HG03135 (cell line): Measurements from ENCODE around the gene PTPA.
"Not testable (repeated sequence)": the region's sequence is repeated elsewhere in the genome, so short reads cannot be mapped to it uniquely, and the experiment has no call there.

Experiments used
- ATAC-seq: cut with Tn5 transposase; IDR thresholded peaks from one replicate; pipeline ENCODE4 v1.9.1; 2021; ENCODE audit warnings: mild to moderate bottlenecking, moderate library complexity; ENCODE audit not compliant: unreplicated experiment

Gene PTPA

DNA sequence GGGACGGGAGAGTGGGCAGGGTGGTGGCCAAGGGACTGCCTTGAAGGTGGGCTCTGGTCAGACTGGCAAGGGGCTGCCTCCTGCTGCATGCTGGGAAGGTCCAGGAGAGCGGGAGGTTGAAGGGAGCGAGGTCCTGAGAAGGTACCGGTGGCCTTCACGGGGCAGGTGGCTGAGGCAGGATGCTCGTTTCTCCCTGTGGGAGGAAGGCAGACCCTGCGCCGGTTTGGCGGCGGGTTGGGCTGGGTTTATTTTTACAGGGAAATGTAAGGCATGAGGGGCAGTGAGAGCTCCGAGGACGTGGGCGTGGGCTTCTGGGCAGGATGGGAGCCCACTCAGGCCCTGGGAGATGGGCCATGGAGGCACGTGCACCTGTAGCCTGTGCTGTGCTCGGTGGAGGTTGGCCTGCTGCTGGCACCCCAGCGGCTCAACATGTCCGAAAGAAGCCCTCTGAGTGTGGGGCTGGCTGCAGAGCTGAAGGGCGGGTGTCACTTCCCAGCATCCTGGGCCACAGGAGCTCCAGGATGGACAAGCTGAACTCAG is 39.5 kb downstream of the PTPA start:
- ATAC-seq = no peak

DNA sequence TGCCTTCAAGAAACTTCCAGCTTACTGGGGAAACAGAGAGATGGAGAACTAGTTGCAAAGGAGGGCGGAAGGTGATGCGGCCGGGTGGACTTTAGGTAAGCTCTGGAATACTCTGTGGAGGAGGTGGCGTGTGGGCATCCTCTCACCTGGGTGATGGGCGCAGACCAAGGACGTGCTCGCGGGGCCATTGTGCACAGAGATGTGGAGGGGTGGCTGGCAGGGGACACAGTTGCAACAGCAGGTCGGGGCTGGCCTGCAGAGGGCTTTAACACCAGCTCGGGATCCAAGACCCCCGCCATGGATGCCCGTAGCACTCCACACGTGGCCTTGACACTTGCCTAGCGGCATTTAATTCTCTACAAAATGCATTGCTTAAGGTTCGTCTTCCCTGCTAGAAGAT is 40.3 kb downstream of the PTPA start:
- no peak for ATAC-seq

DNA sequence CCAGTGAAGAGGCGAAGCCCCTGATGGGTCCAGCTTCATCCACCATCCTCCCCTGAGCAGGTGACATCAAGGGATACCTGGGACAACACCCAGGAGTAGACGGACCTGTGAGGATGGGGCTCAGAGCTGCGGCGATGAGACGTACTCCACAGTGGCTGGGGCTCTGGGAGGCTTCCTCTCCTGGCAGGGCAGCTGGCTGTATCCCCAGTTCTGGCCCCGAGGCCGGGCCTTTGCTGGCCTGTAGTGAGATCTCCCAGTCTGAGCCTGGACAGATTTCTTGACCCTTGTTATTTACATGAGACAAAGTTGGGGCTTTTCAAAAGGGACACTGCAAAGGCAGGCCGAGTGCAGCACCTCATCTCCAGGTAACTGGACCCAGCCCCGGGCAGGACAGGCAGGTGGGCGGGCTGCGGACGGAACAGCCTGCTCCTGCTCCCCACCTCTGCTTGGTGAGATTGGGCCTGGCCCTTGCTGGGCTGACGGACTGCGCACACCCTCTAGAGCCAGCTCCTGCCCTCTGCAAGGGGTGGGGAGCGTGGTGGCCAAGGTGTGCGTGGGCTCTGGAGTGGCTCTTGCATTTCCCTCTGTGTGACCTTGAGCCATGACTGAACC is 43.8 kb downstream of the PTPA start:
- no peak for ATAC-seq

DNA sequence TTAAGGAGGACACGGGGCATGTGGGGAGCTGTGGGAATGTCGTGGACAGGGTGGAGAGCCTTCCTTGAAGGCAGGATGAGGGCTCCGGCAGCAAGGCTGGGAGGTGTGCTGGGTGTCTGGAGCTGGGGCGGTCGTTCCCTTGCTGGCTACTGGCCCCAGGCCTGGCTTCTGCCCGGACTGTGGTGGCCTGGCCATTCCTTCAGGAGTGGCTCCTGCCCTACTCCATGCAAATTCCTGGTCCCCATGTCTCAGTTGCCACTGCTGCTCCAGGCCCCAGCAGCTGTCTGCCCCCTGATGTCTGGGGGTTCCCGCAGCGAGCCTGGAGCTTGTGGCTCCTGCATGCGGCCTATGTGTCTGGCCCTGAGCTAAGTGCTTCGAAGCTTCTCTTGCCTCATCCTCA is 44.9 kb downstream of the PTPA start:
- ATAC-seq = no peak

DNA sequence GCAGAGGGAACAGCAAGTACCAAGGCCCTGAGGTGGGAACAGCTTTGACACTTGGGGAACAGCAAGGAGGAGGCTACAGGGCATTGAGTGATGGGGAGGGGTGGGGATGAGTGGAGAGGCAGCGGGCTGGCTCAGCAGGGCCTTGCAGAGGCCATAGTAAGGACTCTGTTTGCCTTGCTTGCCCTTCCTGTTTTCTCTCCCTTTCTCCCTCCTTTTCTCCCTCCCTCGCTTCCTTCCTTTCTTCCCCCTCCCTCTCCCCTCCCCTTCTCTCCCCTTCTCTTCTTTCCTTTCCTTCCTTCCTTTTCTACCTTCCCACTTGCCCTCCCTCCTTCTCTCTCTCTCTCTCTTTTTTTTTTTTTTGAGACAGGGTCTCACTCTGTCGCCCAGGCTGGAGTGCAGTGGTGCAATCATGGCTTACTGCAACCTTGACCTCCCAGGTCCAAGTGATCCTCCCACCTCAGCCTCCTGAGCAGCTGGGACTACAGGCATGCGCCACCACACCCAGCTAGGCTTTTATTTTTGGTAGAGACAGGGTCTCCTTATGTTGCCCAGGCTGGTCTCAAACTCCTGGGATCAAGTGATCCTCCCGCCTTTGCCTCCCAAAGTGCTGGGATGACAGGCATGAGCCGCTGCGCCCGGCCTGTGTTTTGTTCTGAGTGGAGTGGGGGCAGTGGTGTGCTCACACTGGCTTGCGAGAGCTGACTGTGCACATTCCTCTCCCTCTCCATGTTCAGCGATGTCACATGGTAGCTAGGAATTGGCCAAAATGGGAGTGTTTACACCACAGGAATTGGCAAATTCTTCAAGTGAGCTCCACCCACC is 49.7 kb downstream of the PTPA start:
- ATAC-seq = no peak

DNA sequence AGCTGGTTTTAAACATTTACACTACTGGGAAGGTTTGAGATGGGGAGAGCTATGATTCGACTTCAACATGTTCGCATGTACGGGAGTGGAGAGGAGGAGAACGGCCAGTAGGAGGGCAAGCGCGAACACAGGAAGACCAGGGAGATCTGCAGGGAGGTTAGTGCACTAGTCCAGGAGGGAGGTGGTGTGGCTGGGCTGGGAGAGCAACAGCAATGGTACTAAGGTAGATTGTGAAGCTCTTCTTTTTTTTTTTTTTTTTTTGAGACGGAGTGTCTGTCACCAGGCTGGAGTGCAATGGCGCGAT is 50.3 kb downstream of the PTPA start:
- ATAC-seq = no peak

DNA sequence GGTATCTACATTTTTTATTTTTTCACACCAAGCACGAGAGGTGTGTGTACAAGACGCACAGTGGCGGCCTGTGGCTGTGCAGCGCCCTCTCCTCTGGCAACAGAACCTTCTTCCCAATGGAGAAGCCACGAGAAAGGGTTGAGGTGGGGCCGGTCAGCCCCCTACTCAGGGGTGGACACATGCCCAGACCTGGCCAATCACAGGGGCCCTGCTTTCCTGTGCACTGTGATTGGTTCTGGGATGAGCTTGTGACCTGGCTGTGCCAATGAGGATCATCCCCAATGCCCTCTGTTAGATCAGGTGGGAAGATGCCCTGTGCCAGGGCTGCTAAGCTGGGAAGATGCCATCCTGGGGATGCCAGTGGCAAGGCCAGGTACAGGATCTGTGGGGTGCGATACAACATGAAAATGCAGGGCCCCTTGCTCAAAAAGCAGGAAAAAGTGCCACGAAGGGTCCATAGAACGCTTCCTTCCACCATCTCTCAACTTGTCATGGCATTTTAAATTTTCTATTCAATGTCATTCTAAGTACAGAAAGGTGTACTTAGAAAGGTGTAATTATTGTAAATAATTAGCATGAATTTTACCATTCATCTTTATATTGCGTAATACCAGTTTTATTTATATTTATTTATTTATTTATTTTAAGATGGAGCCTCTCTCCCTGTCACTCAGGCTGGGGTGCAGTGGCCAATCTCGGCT is 51.4 kb downstream of the PTPA start:
- no peak for ATAC-seq

DNA sequence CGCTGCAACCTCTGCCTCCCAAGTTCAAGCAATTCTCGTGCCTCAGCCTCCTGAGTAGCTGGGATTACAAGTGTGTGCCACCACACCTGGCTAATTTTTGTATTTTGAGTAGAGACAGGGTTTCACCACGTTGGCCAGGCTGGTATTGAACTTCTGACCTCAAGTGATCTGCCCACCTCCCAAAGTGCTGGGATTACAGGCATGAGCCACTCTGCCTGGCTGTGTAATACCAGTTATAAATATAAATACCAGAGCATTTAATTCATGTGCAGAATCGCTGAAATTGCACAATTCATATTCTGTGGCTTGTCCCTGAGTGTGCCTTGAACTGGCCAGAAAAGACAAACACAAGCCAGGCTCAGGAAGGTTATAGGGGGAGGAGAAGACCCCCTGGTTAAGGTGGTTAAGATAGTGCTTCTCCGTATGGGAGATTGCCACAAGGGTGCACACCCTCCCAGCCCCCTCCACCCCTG is 52.0 kb downstream of the PTPA start:
- ATAC-seq = not testable (repeated sequence)

DNA sequence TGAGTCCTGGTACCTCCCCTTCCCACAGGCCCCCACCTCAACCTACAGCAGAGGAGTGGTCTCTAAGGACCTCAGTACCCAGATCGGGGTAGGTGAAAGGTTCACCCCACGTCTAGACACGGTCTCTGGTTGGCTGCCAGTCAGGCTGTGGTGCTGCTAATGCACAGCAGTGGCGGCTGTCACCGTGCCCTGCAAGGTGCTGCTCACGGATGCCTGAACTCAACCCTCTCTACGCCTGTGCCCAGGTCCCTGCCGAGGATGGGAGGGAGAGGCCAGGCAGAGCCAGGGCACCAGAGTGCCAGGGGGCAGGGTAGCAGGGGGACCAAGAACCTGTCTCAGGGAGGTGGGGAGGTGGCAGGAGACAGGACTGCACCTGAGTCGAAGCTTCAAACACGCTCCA is 52.5 kb downstream of the PTPA start:
- ATAC-seq = no peak

DNA sequence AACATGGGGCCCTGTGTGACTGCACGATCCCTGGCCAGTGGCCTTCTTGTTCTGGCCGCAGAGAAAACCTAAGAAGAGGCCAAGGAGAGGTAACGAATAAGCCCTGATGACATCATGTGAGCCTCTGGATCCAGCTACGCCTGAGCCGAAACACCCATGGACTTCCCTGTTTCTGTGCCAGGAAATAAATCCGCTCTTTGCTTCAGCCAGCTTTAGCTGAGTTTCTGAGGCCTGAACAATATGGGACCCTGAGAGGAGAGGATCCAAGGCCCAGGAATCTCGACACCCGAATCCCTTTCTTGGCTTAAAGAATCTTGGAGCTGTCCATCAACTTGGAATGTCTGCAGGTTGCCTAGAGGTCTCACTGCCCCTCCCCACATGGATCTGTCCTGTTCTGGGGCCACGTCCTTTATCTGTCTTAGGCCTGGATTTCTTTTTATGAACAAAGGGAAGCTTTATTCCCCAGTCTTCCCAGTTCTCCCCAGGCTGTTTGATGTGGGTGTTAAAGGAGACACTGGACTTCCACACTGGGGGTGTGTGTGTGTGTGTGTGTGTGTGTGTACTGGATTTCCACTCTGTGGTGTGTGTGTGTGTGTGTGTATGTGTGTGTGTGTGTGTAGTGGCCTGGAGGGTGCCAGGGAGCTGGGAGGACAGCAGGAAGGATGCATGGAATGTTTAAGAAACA is 53.2 kb downstream of the PTPA start:
- ATAC-seq = no peak

DNA sequence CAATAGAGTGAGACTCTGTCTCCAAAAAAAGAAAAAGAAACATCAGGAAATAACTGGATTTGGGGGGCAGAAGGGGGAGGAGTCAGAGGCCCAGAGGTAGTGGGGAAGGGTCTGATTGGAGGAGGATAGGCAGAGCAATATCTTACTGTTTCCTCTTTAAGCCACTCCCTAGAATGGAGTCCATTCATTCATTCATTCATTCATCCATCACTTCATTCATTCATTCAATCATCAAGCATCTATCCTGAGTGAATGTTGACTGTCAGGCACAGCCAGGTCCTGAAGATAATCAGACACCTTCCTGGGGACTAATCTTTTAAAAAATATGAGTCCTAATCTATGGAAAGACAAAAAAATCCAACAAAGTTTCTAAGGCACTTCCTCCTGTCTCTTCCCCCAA is 54.0 kb downstream of the PTPA start:
- ATAC-seq = no peak

DNA sequence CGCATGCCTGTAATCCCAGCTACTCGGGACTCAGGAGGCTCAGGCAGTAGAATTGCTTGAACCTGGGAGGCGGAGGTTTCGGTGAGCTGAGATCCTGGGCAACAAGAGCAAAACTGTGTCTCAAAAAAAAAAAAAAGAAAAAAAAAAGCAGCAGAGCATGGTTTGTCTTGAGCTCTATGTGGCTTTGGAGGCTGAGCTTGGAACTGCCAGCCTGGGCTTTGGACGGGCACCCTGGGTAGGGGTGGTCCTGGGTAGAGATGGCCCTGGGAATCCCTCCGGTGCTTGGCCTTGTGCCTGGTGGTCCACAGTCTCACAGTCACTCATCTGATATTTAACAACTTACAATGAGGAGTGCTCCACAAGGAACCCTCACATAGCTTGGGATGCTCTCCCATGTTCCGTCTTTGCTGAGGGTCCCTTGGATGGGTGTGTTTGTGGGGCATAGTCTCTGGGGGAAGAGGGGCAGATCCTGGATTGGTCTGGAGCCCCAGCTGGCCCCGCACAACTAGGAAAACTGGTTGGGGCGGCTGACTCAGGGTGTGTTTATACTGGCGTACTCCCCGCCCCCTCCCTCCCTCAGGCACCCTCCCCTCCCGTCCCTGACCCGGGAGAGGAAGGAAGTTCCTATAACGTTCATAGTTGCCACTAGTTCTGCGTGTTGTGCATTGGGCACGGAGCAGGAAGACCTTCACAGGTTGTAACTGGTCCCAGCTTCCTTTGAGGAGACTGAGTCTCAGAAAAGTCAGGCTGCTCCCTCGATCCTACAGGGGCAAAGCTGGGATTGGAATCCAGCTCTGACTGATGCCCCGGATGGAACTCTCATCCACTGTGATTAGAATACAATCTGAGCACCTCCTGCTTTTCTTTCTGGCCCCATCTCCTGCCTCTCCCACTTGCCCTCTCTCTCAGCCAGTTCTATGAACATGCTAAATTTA is 55.7 kb downstream of the PTPA start:
- ATAC-seq = no peak

DNA sequence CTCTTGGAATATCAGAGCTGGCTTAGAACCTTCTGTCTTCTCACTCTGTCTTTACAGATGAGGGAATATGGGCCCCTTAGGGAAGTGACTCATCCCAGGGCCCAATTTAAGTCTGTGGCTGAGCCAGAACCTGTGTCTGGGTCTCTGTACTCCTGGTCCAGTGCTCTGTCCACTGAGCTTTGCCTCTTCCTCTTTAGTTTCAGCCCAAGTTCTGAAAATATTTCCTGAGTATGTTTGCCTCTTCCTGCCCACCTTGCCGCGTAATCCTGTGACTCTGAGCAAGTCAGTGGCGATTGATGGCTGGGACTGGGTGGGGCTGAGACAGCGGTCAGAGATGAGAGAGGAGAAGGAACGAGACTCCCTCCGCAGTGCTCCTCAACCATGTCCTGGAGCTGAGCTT is 59.0 kb downstream of the PTPA start:
- no peak for ATAC-seq

DNA sequence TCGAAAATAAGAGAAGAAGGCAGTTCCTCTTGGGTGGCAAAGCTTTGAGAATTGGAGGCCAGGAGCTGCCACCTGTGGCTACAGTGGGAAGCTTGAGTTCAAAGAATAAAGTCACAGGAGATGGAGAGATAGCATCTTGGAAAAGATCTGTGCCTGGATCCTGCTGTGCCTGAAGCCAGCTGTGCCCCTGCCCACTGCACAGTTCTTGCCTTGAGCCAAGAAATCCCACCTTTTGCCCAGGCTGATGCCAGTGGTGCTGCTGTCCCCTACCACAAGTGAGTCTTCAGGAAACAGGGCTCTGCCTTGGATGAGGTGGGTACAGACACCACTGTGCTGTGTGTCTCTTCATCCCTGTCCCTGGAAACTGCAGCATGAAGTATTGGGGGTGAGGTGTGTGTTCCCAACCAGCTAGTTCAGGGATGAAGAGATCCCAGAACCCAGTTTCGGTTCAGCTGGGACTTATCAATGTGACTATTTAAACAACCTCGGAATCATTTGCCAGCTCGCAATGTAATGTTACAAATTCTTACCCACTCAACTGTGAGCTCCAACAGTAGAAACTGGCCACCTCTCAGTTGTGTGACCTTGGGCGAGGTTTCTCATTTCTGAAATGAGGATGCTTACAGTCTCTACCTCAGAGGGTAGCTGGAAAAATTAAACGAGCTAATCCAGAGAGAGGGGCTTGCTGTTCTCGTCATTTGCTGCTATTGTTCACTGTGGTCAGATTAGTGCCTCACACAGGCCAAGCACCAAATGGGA is 61.0 kb downstream of the PTPA start:
- no peak for ATAC-seq

DNA sequence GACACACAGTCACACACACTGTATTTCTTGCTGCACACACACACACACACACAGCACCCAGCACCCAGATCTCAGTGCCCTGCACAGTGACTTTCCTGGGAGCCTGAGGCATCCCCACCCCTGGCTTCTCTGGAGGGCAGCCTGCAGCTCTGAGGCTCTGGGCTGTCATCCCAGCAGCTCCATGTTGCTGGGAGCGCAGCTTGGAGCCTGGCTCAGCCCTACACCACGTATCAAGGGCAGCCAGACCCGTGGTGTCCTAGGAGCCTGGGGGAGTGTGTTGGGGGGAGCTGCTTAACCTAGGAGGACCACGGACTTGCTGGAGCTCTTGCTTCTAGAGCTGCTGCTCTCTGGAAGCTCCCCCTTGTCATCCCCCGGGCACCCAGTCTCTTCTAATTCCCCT is 61.6 kb downstream of the PTPA start:
- no peak for ATAC-seq

DNA sequence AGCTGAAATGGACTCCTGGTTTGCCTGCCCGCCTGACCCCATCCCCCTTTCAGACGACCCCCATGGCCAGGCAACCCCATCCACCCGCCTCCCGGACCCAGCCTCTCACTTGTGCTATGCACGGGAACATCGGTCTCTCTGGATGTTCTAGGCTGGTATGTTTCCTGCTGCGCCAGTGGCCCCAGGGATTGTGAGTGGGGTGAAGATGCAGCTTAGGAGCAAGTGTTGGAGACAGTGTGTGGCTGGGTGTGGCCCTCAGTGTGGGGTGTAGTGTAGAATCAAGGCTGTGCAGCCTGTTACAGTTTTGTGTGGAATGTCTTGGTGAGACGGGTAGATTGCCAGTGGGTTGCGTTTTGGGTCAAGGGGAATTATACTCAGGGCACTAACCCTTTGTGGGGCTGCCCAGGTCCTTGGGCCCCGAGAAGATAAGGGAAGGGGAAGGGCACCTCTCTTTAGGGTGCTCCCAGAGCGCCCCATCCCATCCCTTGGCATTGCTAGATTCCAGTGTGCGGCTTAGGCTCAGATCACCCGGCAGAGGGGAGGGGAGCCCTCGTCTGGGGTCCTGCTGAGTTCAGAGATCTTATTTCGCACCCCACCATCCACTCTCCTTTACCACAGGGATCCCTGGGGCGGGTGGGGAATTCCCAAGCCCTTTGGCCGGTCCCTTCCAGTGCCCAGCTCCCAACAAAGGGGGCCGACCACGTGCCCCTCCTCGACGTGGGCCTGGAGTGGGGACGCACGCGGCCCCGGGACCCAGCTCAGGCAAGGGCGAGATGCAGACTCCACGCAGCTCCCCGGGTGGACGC is 62.3 kb downstream of the PTPA start:
- no peak for ATAC-seq

DNA sequence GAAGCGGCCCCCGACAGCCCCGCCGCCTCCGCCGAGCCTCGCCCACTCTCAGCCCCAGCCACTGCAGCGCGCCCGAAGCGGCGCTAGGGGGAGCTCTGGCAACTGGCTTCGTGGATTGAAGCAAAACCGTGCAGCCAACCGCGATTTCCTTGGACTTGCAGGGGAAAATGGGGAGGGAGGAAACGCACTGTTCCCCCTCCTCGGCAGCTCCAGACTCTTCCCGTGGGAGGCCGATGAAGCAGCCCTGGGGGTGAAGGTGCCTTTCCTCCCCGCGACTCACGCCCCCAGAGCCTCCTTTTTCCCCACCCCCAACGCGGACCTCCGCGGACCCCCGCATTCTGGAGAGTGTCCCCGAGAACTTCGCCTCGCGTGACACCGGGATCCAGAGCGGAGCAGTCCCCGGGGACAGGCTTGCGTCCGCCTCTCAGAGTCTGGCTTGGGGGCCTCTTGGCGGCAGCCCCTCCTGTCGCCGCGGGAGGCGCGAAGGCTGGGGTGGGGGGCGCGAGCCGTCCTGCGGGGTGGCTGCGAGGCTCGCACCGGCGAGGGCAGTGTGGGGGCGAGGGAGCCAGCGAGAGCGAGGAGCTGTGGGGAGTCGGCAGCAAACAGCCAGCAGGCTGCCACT is 63.0 kb downstream of the PTPA start:
- no peak for ATAC-seq
